Vagina (tissue), 2 donors: ENCODE results near the gene NTSR1.

Experiments used
- POLR2A ChIP-seq, 2 donors: fragments of 450-650 bp; IDR thresholded peaks; one replicate each; pipeline ENCODE4 v1.6.1; 2017; ENCODE audit warnings: antibody characterized with exemption in 2 of 2, mild to moderate bottlenecking in 2 of 2, moderate library complexity in 2 of 2
- TF ChIP-seq, protein P1 (sequence below), 3 experiments: fragments of 450-650 bp in 2 of 3; fragments of 200-600 bp in 1 of 3; sonication (generic) in 1 of 3; IDR thresholded peaks; one replicate each; pipeline ENCODE4 v1.5.1; 2017 to 2019; ENCODE audit warnings: antibody characterized with exemption in 3 of 3, mild to moderate bottlenecking in 2 of 3, moderate library complexity in 2 of 3

DNA sequence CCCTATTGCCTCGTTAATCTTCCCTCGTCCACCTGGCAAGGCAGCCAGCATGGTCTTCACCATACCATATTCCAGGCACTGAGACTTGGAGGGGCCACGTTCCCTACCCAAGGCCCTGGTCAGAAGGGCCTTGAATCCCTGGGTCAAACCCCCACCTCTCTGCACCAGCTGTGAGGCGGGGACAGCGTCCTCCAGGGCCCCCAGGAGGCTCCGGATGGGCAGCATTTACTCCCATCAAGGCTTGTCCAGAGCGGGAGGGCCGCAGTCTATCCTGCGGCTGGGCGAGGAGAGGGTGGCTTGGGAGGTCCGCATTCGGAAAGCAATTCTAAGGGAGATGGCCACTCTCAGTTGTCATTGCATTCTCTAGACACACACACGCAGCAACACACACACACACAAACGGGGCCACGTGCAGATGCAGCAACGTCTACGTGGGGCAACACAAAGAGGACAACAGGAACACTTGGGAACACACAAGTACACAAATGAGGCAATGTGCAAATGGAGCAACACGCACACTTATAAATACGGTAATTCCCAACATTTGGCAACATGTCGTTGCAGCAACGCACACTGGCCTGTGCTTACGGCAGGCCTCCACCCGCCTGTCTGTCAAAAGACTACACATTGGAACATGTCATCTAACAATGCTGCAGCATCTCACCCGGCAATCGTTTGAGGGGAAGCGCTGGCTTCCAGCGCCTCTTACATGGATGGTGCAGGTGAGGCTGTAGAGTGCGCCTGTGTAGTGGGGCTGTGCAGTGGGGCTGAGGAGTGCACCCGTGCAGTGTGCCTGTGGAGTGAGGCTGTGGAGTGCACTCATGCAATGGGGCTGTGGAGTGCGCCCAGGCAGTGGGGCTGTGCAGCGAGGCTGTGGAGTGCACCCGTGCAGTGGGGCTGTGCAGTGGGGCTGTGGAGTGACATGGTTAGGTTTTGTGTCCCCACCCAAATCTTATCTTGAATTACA lies 12.9 kb upstream of the NTSR1 start:
- TF ChIP-seq POLR2A (IDR thresholded peaks at IDR 0.05), result no peak
- TF ChIP-seq, protein P1, sequence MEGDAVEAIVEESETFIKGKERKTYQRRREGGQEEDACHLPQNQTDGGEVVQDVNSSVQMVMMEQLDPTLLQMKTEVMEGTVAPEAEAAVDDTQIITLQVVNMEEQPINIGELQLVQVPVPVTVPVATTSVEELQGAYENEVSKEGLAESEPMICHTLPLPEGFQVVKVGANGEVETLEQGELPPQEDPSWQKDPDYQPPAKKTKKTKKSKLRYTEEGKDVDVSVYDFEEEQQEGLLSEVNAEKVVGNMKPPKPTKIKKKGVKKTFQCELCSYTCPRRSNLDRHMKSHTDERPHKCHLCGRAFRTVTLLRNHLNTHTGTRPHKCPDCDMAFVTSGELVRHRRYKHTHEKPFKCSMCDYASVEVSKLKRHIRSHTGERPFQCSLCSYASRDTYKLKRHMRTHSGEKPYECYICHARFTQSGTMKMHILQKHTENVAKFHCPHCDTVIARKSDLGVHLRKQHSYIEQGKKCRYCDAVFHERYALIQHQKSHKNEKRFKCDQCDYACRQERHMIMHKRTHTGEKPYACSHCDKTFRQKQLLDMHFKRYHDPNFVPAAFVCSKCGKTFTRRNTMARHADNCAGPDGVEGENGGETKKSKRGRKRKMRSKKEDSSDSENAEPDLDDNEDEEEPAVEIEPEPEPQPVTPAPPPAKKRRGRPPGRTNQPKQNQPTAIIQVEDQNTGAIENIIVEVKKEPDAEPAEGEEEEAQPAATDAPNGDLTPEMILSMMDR (IDR thresholded peaks at IDR 0.05), result no peak
